K562 (cell line): ENCODE measurements around the gene PTGR3. TPM values are rescaled to one million over a fixed set of nuclear protein-coding genes. Genes with fewer than 3 reads are reported as not detected.
A peak's percentile ranks its signal among the peaks of the same experiment; 100 is the strongest.

Experiments
- ATAC-seq: fragments of 200-7000 bp; cut with Tn5 transposase; 3 replicates; pipeline ENCODE4 v1.9.1; 2020; ENCODE audit warnings: moderate library complexity
- BruUV-seq: library from RNA; stranded (reverse); fragments of 400-500 nt; replicated peaks from 2 replicates; lab custom pipeline; 2021; lab: Mats Ljungman, UMichigan
- CTCF ChIA-PET: fragments of 300-600 bp; formaldehyde crosslinking; extraction: SDS; loops from one replicate; lab custom pipeline; 2021; ENCODE audit warnings: low intra/inter-chr PET ratio; lab: Yijun Ruan, JAX
- POLR2A ChIA-PET: fragments of 300-600, 350-650 bp; sonication (Branson Sonifier 250); formaldehyde crosslinking; extraction: SDS; loops from one replicate; lab custom pipeline; 2021; ENCODE audit warnings: antibody characterized with exemption, inconsistent platforms; lab: Yijun Ruan, JAX
- DNase-seq, 4 experiments: peaks; one replicate each; pipeline versions ENCODE4 v3.0.0 to v3.0.0-alpha.2; 2011 to 2018; ENCODE audit warnings: low spot score in 3 of 4, mixed read lengths in 3 of 4; ENCODE audit errors: extremely low read depth in 1 of 4
- FAIRE-seq: peaks from 2 replicates; lab custom pipeline; 2011; peaks lifted over from hg19 to GRCh38; lab: Jason Lieb, UNC
- H2AFZ ChIP-seq: 2 replicates; pipeline ENCODE4 v1.6.0; 2011; ENCODE audit warnings: low read depth, low read length, control low read depth, inconsistent platforms
- H3K27ac ChIP-seq: fragments of 200-600 bp; 3 replicates; pipeline ENCODE4 v1.8.0; 2011; ENCODE audit warnings: low read depth, mild to moderate bottlenecking, control low read depth, inconsistent platforms, low read length, moderate library complexity, mixed read lengths; ENCODE audit errors: extremely low read depth
- H3K27me3 ChIP-seq, 2 experiments: fragments of 300-600 bp in 1 of 2; 2 replicates in 1 of 2; 3 replicates in 1 of 2; pipeline versions ENCODE4 v1.6.0 to v1.8.0; 2011; ENCODE audit warnings: inconsistent platforms in 2 of 2, low read length in 2 of 2, mild to moderate bottlenecking in 1 of 2, mixed read lengths in 1 of 2, moderate library complexity in 1 of 2; ENCODE audit not compliant: control insufficient read depth in 2 of 2, insufficient read depth in 2 of 2
- H3K36me3 ChIP-seq: fragments of 300-600 bp; 3 replicates; pipeline ENCODE4 v1.8.0; 2011; ENCODE audit warnings: mild to moderate bottlenecking, low read length, inconsistent platforms; ENCODE audit not compliant: control insufficient read depth, insufficient read depth
- H3K4me1 ChIP-seq, 2 experiments: fragments of 200-600 bp in 1 of 2; replicated peaks in 1 of 2; 2 replicates in 1 of 2; 3 replicates in 1 of 2; pipeline versions ENCODE4 v1.5.1 to v1.8.0; 2011; ENCODE audit warnings: inconsistent platforms in 2 of 2, low read length in 2 of 2, mild to moderate bottlenecking in 1 of 2, mixed read lengths in 1 of 2, moderate library complexity in 1 of 2; ENCODE audit not compliant: control insufficient read depth in 2 of 2, insufficient read depth in 2 of 2
- H3K4me2 ChIP-seq: 2 replicates; pipeline ENCODE4 v1.6.1; 2011; ENCODE audit warnings: low read length, control low read depth, inconsistent platforms, mixed read lengths; ENCODE audit not compliant: insufficient read depth
- H3K4me3 ChIP-seq: fragments of 200-600 bp; sonication (generic), shearing (Covaris generic); 2 replicates; pipeline ENCODE4 v1.5.1; 2016; ENCODE audit warnings: control low read depth, inconsistent platforms
- H3K79me2 ChIP-seq: fragments of 200-600 bp; 3 replicates; pipeline ENCODE4 v1.8.0; 2011; ENCODE audit warnings: low read length, inconsistent platforms; ENCODE audit not compliant: control insufficient read depth, insufficient read depth
- H3K9ac ChIP-seq, 2 experiments: 2 replicates each; pipeline versions ENCODE4 v1.6.0 to v1.6.1; 2011; ENCODE audit warnings: low read depth in 2 of 2, low read length in 2 of 2, control low read depth in 1 of 2, inconsistent platforms in 1 of 2, mild to moderate bottlenecking in 1 of 2, mixed read lengths in 1 of 2; ENCODE audit not compliant: insufficient read depth in 1 of 2
- H3K9me1 ChIP-seq: one replicate; pipeline ENCODE4 v1.6.0; 2011; ENCODE audit warnings: inconsistent platforms, mild to moderate bottlenecking, low read length, moderate library complexity; ENCODE audit not compliant: control insufficient read depth, insufficient read depth
- H3K9me3 ChIP-seq: replicated peaks from 2 replicates; pipeline ENCODE4 v1.5.1; 2011; ENCODE audit warnings: low read depth, low read length, inconsistent platforms; ENCODE audit not compliant: control insufficient read depth, insufficient read depth
- H4K20me1 ChIP-seq: replicated peaks from 2 replicates; pipeline ENCODE4 v1.6.1; 2011; ENCODE audit warnings: low read length, inconsistent platforms, mixed read lengths; ENCODE audit not compliant: control insufficient read depth, insufficient read depth
- ARID1B ChIP-seq: fragments of 450-650 bp; IDR thresholded peaks from 2 replicates; pipeline ENCODE4 v1.6.1; 2016; ENCODE audit warnings: antibody characterized with exemption, mild to moderate bottlenecking, inconsistent platforms
- CBFA2T2 ChIP-seq: fragments of 450-650 bp; conservative IDR thresholded peaks from 2 replicates; pipeline ENCODE4 v1.6.1; 2017; ENCODE audit warnings: mild to moderate bottlenecking
- HBP1 ChIP-seq: fragments of 450-650 bp; formaldehyde crosslinking; IDR thresholded peaks from 2 replicates; pipeline ENCODE4 v1.4.0; 2022; ENCODE audit warnings: missing genetic modification characterization
- HDAC3 ChIP-seq: fragments of 450-650 bp; IDR thresholded peaks from 2 replicates; pipeline ENCODE4 v1.6.1; 2018; ENCODE audit warnings: borderline replicate concordance, mild to moderate bottlenecking, moderate library complexity; ENCODE audit not compliant: partially characterized antibody
- LEF1 ChIP-seq: fragments of 450-650 bp; IDR thresholded peaks from 2 replicates; pipeline ENCODE4 v1.6.1; 2016; ENCODE audit warnings: mild to moderate bottlenecking
- MAFG ChIP-seq: fragments of 450-650 bp; conservative IDR thresholded peaks from 2 replicates; pipeline ENCODE4 v1.6.1; 2016; ENCODE audit warnings: missing genetic modification characterization, missing compliant biosample characterization
- MAFK ChIP-seq: IDR thresholded peaks from 2 replicates; pipeline ENCODE4 v1.6.1; 2011; ENCODE audit warnings: low read length, improper control_type of control experiment
- NFE2 ChIP-seq: IDR thresholded peaks from 2 replicates; pipeline ENCODE4 v1.6.1; 2014; ENCODE audit warnings: antibody characterized with exemption, low read depth
- NR2F6 ChIP-seq: fragments of 450-650 bp; formaldehyde crosslinking; IDR thresholded peaks from 2 replicates; pipeline ENCODE4 v1.4.0; 2020; ENCODE audit warnings: mild to moderate bottlenecking
- RBBP5 ChIP-seq: fragments of 200-600 bp; sonication (generic); IDR thresholded peaks from 2 replicates; pipeline ENCODE4 v1.6.1; 2012; ENCODE audit warnings: borderline replicate concordance, mild to moderate bottlenecking, low read length, control low read depth, inconsistent platforms; ENCODE audit not compliant: insufficient read depth, poor library complexity, severe bottlenecking
- SAP30 ChIP-seq: fragments of 200-600 bp; sonication (generic); IDR thresholded peaks from 2 replicates; pipeline ENCODE4 v1.6.1; 2012; ENCODE audit warnings: borderline replicate concordance, low read depth, mild to moderate bottlenecking, moderate library complexity, low read length, control low read depth, inconsistent platforms; ENCODE audit not compliant: insufficient read depth, poor library complexity, severe bottlenecking
- SIRT6 ChIP-seq: IDR thresholded peaks from one replicate; pipeline ENCODE4 v1.6.1; 2012; ENCODE audit warnings: low read depth, mild to moderate bottlenecking, control low read depth, inconsistent platforms, low read length, moderate library complexity
- SMAD2 ChIP-seq: fragments of 150-350 bp; IDR thresholded peaks from 2 replicates; pipeline ENCODE4 v1.6.1; 2014; ENCODE audit warnings: low read depth, mild to moderate bottlenecking, low read length
- WGBS: fragments of 100-300 bp; shearing (Covaris generic); methylation state at CpG from one replicate; pipeline ENCODE4 v1.1.6; 2016; ENCODE audit warnings: low coverage, mixed read lengths; ENCODE audit not compliant: insufficient coverage; ENCODE audit errors: missing lambda C conversion rate; 5-methylcytosine and 5-hydroxymethylcytosine counted together
- in situ Hi-C: fragments of 300-500 bp; cut with MboI; formaldehyde crosslinking; loops from 4 replicates; pipeline ENCODE4 v1.15.0; 2018; ENCODE audit warnings: inconsistent platforms, mixed read lengths
- intact Hi-C: fragments of 100-400 bp; cut with micrococcal nuclease; formaldehyde crosslinking; loops from 2 replicates; pipeline ENCODE4 v1.14.2; 2022
- polyA plus RNA-seq, 8 experiments: library from polyadenylated mRNA; depleted of rRNA in 4 of 8; stranded (reverse) in 5 of 8; unstranded in 3 of 8; fragments of >200 nt; fragmentation: Nextera tagmentation in 2 of 8; fragmentation: Illumina TruSeq in 1 of 8; extraction: Ambion mirVana in 2 of 8; extraction: Trizol in 1 of 8; gene quantifications; 2 replicates each; pipeline versions ENCODE4 v1.2.1 to v1.2.3, GENCODE V29; 2011 to 2014; ENCODE audit warnings: inconsistent platforms in 1 of 8, missing spikeins in 1 of 8
- total RNA-seq, 7 experiments: library from RNA; depleted of rRNA in 6 of 7; stranded (reverse); fragments of >200 nt in 6 of 7; fragmentation: Illumina TruSeq in 2 of 7; extraction: Trizol in 2 of 7; gene quantifications; 2 replicates each; pipeline versions ENCODE4 v1.2.1 to v1.2.3, GENCODE V29; 2011 to 2021; ENCODE audit warnings: low replicate concordance in 1 of 7
- TF ChIP-seq, protein P1 (sequence below): IDR thresholded peaks from 2 replicates; pipeline ENCODE4 v1.6.1; 2016; ENCODE audit warnings: missing genetic modification characterization, missing compliant biosample characterization
- TF ChIP-seq, protein P2 (sequence below): fragments of 200-800 bp; sonication (Bioruptor generic); IDR thresholded peaks from 2 replicates; pipeline ENCODE4 v1.6.1; 2017; ENCODE audit warnings: missing genetic modification characterization, missing compliant biosample characterization

PTGR3 gene
- total and polyA plus RNA-seq, 9 of the 15 experiments (the other 6 are each of a cell fraction or from before 2014, with no cell fraction given): 4.1 to 32.3 (median 15.3) TPM

GRCh38 chr18:75205514-75206132 lies 3.3 kb downstream of the PTGR3 start:
- WGBS: 26% methylated on average over 9 of the region's 16 CpGs
- Histone ChIP-seq H3K9ac (peak overlapping the region in 1 of 2 experiments; percentile 38; a peak in 1 of 4 replicates), H3K9me3 (no peaks in the 10 kb centered on the region), H3K36me3 (peaks cover 17% of the 10 kb centered on the region; the same call in 2 of the 3 replicates), H2AFZ (0 out of 2 replicates have a peak overlapping the region, but pooled peaks have one; percentile 16), H3K79me2 (peaks cover 68% of the 10 kb centered on the region), H3K4me2 (peak overlapping the region; percentile 39), H3K9me1 (peaks cover 3% of the 10 kb centered on the region), H3K27ac (peak overlapping the region; percentile 61; the same call in 1 of the 3 replicates), H3K27me3 (no peaks in the 10 kb centered on the region), H3K4me1 (peaks cover 8 to 31% of the 10 kb centered on the region in 2 experiments; a peak in 4 of 5 replicates), H3K4me3 (peak overlapping the region; percentile 18; the same call in 1 of the 2 replicates), H4K20me1 (no peaks in the 10 kb centered on the region; the same call in 1 of the 2 replicates)
- POLR2A ChIA-PET: interaction anchor here (0.6 kb wide), 1 partner anchor 229 kb away, joined by 4 read pairs; no protein-coding TSS in a partner anchor
- no TSS peak for BruUV-seq
- intact Hi-C loops (no loop called here), in situ Hi-C loops (no loop called here)
- ATAC-seq (no peak), DNase-seq (peak; percentile 16 to 55 (median 36)), FAIRE-seq (peak; percentile 84)
- CTCF ChIA-PET: no interaction called here
- TF ChIP-seq HBP1 (CRISPR knock-in tag) (no peak), NR2F6 (CRISPR knock-in tag) (no peak), NFE2 (peak; percentile 47; the same call in 1 of the 2 replicates), CBFA2T2 (no peak), SMAD2 (no peak), MAFG (0 out of 2 replicates have a peak, but pooled peaks have one; percentile 34), SAP30 (no peak), SIRT6 (no peak), MAFK (peak; percentile 50; the same call in 1 of the 2 replicates), HDAC3 (no peak), RBBP5 (no peak), LEF1 (peak; percentile 33; the same call in 1 of the 2 replicates), ARID1B (no peak)
- TF ChIP-seq, protein P1, sequence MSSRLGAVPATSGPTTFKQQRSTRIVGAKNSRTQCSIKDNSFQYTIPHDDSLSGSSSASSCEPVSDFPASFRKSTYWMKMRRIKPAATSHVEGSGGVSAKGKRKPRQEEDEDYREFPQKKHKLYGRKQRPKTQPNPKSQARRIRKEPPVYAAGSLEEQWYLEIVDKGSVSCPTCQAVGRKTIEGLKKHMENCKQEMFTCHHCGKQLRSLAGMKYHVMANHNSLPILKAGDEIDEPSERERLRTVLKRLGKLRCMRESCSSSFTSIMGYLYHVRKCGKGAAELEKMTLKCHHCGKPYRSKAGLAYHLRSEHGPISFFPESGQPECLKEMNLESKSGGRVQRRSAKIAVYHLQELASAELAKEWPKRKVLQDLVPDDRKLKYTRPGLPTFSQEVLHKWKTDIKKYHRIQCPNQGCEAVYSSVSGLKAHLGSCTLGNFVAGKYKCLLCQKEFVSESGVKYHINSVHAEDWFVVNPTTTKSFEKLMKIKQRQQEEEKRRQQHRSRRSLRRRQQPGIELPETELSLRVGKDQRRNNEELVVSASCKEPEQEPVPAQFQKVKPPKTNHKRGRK (tag): 0 out of 2 replicates have a peak, but pooled peaks have one; percentile 29
- TF ChIP-seq, protein P2, sequence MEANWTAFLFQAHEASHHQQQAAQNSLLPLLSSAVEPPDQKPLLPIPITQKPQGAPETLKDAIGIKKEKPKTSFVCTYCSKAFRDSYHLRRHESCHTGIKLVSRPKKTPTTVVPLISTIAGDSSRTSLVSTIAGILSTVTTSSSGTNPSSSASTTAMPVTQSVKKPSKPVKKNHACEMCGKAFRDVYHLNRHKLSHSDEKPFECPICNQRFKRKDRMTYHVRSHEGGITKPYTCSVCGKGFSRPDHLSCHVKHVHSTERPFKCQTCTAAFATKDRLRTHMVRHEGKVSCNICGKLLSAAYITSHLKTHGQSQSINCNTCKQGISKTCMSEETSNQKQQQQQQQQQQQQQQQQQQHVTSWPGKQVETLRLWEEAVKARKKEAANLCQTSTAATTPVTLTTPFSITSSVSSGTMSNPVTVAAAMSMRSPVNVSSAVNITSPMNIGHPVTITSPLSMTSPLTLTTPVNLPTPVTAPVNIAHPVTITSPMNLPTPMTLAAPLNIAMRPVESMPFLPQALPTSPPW (CRISPR knock-in tag): peak; percentile 56
